Lower lobe of right lung (tissue), 2 donors: ENCODE results near the gene KDF1. TPM values are rescaled to one million over a fixed set of nuclear protein-coding genes. Genes with fewer than 3 reads are reported as not detected.

ENCODE experiments used
- ATAC-seq, 2 donors: fragments of 200-7000 bp; cut with Tn5 transposase; one replicate each; pipeline ENCODE4 v1.9.1; 2020 to 2022; ENCODE audit warnings: mild to moderate bottlenecking in 2 of 2, moderate library complexity in 2 of 2
- DNase-seq: peaks from one replicate; pipeline ENCODE4 v3.0.0-alpha.2; 2020
- H3K27ac ChIP-seq: fragments of 200-600 bp; one replicate; pipeline ENCODE4 v1.8.0; 2022
- H3K27me3 ChIP-seq: fragments of 200-600 bp; one replicate; pipeline ENCODE4 v1.8.0; 2022; ENCODE audit warnings: low read depth
- H3K36me3 ChIP-seq: fragments of 200-600 bp; one replicate; pipeline ENCODE4 v1.8.0; 2022; ENCODE audit warnings: mild to moderate bottlenecking
- H3K4me1 ChIP-seq: fragments of 200-600 bp; one replicate; pipeline ENCODE4 v1.8.0; 2022
- H3K4me3 ChIP-seq: fragments of 200-600 bp; one replicate; pipeline ENCODE4 v1.8.0; 2022; ENCODE audit warnings: mild to moderate bottlenecking
- H3K9me3 ChIP-seq: fragments of 200-600 bp; one replicate; pipeline ENCODE4 v1.8.0; 2022
- intact Hi-C: fragments of 100-400 bp; cut with DNase I; formaldehyde crosslinking; loops from one replicate; pipeline ENCODE4 v1.11.0; 2022
- total RNA-seq: library from RNA; stranded (reverse); fragmentation: NEBNext Ultra II Directional; extraction: Animal tissue kit (Norgen Biotek cat#: 25700); gene quantifications from one replicate; pipeline ENCODE4 v1.2.1, GENCODE V29; 2021
- TF ChIP-seq, protein P1 (sequence below): fragments of 200-600 bp; IDR thresholded peaks from one replicate; pipeline ENCODE4 v1.8.0; 2022; ENCODE audit warnings: antibody characterized with exemption, mild to moderate bottlenecking
- donor health status: DM: no; HTN: yes; CAD: no; lungs with severe emphysema.

Gene KDF1
- total RNA-seq, 1 donor from 2014 or later = 8.1 TPM

- H3K36me3 ChIP-seq = peaks cover 25% of the 10 kb centered on the region
- H3K4me3 ChIP-seq = peak overlapping the region; percentile 99
- intact Hi-C loops = no loop called here
- TF ChIP-seq, protein P1, sequence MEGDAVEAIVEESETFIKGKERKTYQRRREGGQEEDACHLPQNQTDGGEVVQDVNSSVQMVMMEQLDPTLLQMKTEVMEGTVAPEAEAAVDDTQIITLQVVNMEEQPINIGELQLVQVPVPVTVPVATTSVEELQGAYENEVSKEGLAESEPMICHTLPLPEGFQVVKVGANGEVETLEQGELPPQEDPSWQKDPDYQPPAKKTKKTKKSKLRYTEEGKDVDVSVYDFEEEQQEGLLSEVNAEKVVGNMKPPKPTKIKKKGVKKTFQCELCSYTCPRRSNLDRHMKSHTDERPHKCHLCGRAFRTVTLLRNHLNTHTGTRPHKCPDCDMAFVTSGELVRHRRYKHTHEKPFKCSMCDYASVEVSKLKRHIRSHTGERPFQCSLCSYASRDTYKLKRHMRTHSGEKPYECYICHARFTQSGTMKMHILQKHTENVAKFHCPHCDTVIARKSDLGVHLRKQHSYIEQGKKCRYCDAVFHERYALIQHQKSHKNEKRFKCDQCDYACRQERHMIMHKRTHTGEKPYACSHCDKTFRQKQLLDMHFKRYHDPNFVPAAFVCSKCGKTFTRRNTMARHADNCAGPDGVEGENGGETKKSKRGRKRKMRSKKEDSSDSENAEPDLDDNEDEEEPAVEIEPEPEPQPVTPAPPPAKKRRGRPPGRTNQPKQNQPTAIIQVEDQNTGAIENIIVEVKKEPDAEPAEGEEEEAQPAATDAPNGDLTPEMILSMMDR = no peak
- H3K4me1 ChIP-seq = peaks cover 23% of the 10 kb centered on the region
- peak overlapping the region; percentile 89 for H3K27ac ChIP-seq
- H3K27me3 ChIP-seq = no peaks in the 10 kb centered on the region
- no peaks in the 10 kb centered on the region for H3K9me3 ChIP-seq
- ATAC-seq (no peak), DNase-seq (no peak)
Observed at GRCh38 chr1:26900815-26901511, 59.3 kb downstream of the KDF1 start.

DNA sequence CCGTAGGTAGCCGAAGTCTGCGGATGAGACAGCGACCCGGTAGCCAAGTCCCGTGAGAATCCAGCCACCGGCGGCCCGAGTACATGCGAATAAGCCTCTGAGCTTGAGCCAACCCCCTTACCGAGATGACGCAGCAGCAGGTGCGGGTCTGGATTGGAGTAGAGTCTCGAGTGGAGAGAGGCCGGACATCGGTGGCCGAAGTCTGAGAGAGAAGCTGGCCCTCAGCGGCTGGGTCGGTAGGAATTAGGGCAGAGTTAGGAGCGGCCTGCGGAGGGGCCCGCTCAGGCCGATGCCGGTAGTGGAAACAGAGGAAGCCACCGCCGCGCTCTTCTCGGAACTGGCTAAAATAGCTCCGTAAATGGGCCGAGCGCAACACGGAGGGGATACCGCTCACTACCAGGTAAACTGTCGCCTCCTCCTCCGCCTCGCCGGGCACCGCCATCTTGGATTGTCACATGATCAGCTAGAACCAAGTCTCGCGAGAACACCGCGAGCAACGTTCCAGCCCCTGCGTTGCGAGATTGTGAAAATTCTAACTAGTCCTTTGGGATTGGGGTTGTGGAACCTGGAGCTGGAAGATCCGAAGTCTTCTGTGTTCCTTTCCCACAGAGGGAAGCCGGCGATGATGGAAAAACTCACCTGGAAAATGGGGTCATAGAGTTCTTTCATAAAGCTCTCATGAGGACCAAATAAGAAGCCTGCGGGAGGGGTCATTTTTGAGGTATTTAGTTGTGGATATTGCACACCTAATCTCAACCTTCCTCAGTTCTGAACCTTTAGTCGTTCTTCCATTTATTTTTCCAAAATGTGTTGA is 60.1 kb downstream of the KDF1 start, which contains the start of gene GPATCH3:
TSS of gene GPATCH3 (minus strand) at position 467 of the 814 bp plus-strand sequence. CDS start at position 442, 25 bp downstream.
- Histone ChIP-seq H3K27ac (peak within 1 kb of the TSS; percentile 89), H3K36me3 (peaks cover 33% of the 10 kb centered on the region), H3K4me1 (peaks cover 23% of the 10 kb centered on the region), H3K4me3 (peak within 1 kb of the TSS; percentile 99), H3K9me3 (no peaks in the 10 kb centered on the region), H3K27me3 (no peaks in the 10 kb centered on the region)
- ATAC-seq (peak; percentile 93 to 97), DNase-seq (peak; percentile 93)
- TF ChIP-seq, protein P1 = no peak
- intact Hi-C loops = no loop called here

Other genes with a start within 250 kb of the KDF1 start
- gene PIGV, start 172.5 kb downstream of the KDF1 start, total RNA-seq = 20.3 TPM
- 29.1 TPM for gene ZDHHC18, start 133.8 kb downstream of the KDF1 start, total RNA-seq
- 47.5 TPM for gene SFN, start 97.3 kb downstream of the KDF1 start, total RNA-seq
- gene GPN2, start 70.2 kb downstream of the KDF1 start, total RNA-seq = 25.9 TPM
- 16.1 TPM for gene GPATCH3, start 60.0 kb downstream of the KDF1 start, total RNA-seq
- 2.2 TPM for gene NR0B2, start 46.5 kb downstream of the KDF1 start, total RNA-seq
- gene NUDC, start 38.7 kb downstream of the KDF1 start, total RNA-seq = 56.7 TPM
- gene TRNP1, start 33.2 kb upstream of the KDF1 start, total RNA-seq = 15.3 TPM
- gene TENT5B, start 52.4 kb upstream of the KDF1 start, total RNA-seq = 21.1 TPM
- 57.7 TPM for gene SLC9A1, start 194.7 kb upstream of the KDF1 start, total RNA-seq